Mucosa of descending colon (tissue), 3 donors: ENCODE measurements around the gene METTL25. TPM values are rescaled to one million over a fixed set of nuclear protein-coding genes. Genes with fewer than 3 reads are reported as not detected.

Source experiments
- ATAC-seq: fragments of 200-7000 bp; cut with Tn5 transposase; one replicate; pipeline ENCODE4 v1.9.1; 2020; ENCODE audit warnings: mild to moderate bottlenecking, moderate library complexity
- DNase-seq, 3 donors: peaks; one replicate each; pipeline ENCODE4 v3.0.0-alpha.2; 2020
- H3K36me3 ChIP-seq: fragments of 200-600 bp; one replicate; pipeline ENCODE4 v1.8.0; 2021; ENCODE audit warnings: low read depth, mild to moderate bottlenecking
- H3K4me1 ChIP-seq: fragments of 200-600 bp; one replicate; pipeline ENCODE4 v1.8.0; 2021; ENCODE audit warnings: low read depth, mild to moderate bottlenecking
- H3K4me3 ChIP-seq: fragments of 200-600 bp; one replicate; pipeline ENCODE4 v1.8.0; 2021; ENCODE audit warnings: mild to moderate bottlenecking
- H3K9me3 ChIP-seq: fragments of 200-600 bp; one replicate; pipeline ENCODE4 v1.8.0; 2021; ENCODE audit warnings: mild to moderate bottlenecking
- intact Hi-C, 2 donors: fragments of 100-400 bp; cut with DNase I in 1 of 2; cut with micrococcal nuclease in 1 of 2; formaldehyde crosslinking; loops; one replicate each; pipeline versions ENCODE4 v1.11.0 to v1.11.1; 2022; cut with DNase I, micrococcal nuclease
- total RNA-seq, 3 donors: library from RNA; stranded (reverse); fragmentation: NEBNext Ultra II Directional in 2 of 3; extraction: Animal tissue kit (Norgen Biotek cat#: 25700) in 2 of 3; gene quantifications; one replicate each; pipeline versions ENCODE4 v1.2.1 to v1.2.4, GENCODE V29; 2021 to 2023
- TF ChIP-seq, protein P1 (sequence below): fragments of 200-600 bp; IDR thresholded peaks from one replicate; pipeline ENCODE4 v1.8.0; 2022; ENCODE audit warnings: antibody characterized with exemption, mild to moderate bottlenecking
- donor health status: DM: no; HTN: no; CAD: no; lungs with moderate emphysema.
- donor health status: DM: no; HTN: no; CAD: no.
- donor health status: DM: no; HTN: yes; CAD: no.

The METTL25 gene
- total RNA-seq, 3 donors from 2014 or later = 9.7 to 20.4 (median 15.5) TPM

GRCh38 chr12:82505150-82505549 is 146.8 kb downstream of the METTL25 start:
- Histone ChIP-seq H3K4me1 (no peaks in the 10 kb centered on the region), H3K9me3 (no peaks in the 10 kb centered on the region), H3K36me3 (no peaks in the 10 kb centered on the region), H3K4me3 (no peak overlapping the region)
- ATAC-seq = no peak
- TF ChIP-seq, protein P1, sequence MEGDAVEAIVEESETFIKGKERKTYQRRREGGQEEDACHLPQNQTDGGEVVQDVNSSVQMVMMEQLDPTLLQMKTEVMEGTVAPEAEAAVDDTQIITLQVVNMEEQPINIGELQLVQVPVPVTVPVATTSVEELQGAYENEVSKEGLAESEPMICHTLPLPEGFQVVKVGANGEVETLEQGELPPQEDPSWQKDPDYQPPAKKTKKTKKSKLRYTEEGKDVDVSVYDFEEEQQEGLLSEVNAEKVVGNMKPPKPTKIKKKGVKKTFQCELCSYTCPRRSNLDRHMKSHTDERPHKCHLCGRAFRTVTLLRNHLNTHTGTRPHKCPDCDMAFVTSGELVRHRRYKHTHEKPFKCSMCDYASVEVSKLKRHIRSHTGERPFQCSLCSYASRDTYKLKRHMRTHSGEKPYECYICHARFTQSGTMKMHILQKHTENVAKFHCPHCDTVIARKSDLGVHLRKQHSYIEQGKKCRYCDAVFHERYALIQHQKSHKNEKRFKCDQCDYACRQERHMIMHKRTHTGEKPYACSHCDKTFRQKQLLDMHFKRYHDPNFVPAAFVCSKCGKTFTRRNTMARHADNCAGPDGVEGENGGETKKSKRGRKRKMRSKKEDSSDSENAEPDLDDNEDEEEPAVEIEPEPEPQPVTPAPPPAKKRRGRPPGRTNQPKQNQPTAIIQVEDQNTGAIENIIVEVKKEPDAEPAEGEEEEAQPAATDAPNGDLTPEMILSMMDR = no peak
- intact Hi-C loops = no loop called here
- DNase-seq = no peak

DNA sequence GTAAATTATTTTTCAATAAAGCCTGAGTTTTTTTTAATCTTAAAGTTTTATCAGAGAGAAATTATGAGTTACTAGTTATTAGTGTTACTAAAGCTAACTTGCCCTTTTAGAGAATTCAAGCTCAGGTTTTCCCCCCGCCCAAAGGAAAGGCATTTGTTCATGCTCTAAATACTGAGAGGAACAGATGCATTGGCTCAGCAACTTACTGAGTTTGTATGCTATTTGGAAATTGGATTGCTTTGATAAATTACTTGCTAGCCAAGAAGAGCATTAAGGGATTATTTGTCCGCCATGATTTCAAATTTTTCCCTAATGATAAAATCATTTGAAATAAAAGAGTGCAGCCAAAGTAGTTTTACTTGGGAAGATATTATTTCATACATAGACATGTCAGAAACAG is 149.4 kb downstream of the METTL25 start:
- Histone ChIP-seq H3K9me3 (no peaks in the 10 kb centered on the region), H3K4me1 (no peaks in the 10 kb centered on the region), H3K36me3 (no peaks in the 10 kb centered on the region), H3K4me3 (no peak overlapping the region)
- no peak for ATAC-seq
- intact Hi-C loops = no loop called here
- DNase-seq = peak in 1 of 3 donors; percentile 9
- TF ChIP-seq, protein P1 = no peak

DNA sequence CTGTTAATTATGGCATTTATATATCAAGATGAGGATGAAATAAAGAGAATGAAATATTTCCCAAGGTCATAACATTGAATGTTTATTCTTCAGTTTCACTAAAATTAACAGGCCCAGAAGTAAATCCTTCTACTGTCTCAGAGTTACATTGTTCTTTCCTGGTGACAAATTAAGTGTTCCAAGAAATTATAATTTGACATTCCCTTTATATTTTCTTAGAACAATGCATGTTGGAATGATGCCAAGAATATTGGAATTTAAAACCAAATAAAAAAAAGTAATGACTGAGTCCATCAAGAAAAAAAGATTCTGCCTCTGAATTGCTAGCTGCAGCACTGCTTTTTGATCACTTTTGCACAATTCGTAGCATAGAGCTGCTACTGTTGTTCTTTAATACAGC is 152.1 kb downstream of the METTL25 start:
- ATAC-seq (no peak), DNase-seq (no peak)
- TF ChIP-seq, protein P1 = no peak

DNA sequence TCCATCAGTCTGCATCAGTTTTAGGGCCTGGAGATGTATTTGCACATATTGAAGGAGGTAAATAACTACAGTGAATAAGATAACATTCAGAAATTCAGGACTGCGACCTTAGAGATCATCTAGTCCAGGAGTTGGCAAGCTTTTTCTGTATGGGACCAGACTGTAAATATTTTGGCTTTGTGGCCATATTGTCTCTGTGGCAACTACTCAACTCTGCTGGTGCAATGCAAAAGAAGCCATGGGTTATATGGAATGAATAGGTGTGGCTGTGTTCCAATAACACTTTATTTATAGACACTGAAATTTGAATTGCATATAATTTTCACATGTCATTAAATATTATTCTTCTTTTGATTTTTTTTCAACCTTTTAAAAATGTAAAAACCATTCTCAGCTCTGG is 156.6 kb downstream of the METTL25 start:
- intact Hi-C loops = no loop called here
- ATAC-seq (no peak), DNase-seq (no peak)

More for the DNA sequence above, 152.1 kb downstream of the METTL25 start:
- intact Hi-C loops = no loop called here
- H3K36me3 ChIP-seq = no peaks in the 10 kb centered on the region
- H3K4me1 ChIP-seq = no peaks in the 10 kb centered on the region
- no peaks in the 10 kb centered on the region for H3K9me3 ChIP-seq
- no peak overlapping the region for H3K4me3 ChIP-seq

GRCh38 chr12:82515652-82516051 is 157.3 kb downstream of the METTL25 start:
- intact Hi-C loops = no loop called here
- Histone ChIP-seq H3K4me1 (no peaks in the 10 kb centered on the region), H3K9me3 (no peaks in the 10 kb centered on the region), H3K36me3 (no peaks in the 10 kb centered on the region), H3K4me3 (no peak overlapping the region)
- ATAC-seq (no peak), DNase-seq (no peak)
- TF ChIP-seq, protein P1 = no peak

More for the DNA sequence above, 156.6 kb downstream of the METTL25 start:
- Histone ChIP-seq H3K9me3 (no peaks in the 10 kb centered on the region), H3K4me1 (no peaks in the 10 kb centered on the region), H3K36me3 (no peaks in the 10 kb centered on the region), H3K4me3 (no peak overlapping the region)
- TF ChIP-seq, protein P1 = no peak

GRCh38 chr12:82517027-82517426 is 158.7 kb downstream of the METTL25 start:
- no peaks in the 10 kb centered on the region for H3K36me3 ChIP-seq
- TF ChIP-seq, protein P1 = no peak
- peak; percentile 64 for ATAC-seq
- DNase-seq = peak in 1 of 3 donors; percentile 29
- no peaks in the 10 kb centered on the region for H3K4me1 ChIP-seq
- H3K9me3 ChIP-seq = no peaks in the 10 kb centered on the region
- no peak overlapping the region for H3K4me3 ChIP-seq
- intact Hi-C loops = no loop called here
